GM12874 (cell line): Measurements from ENCODE around the gene ZBTB46.

Experiments
- CTCF ChIP-seq: IDR thresholded peaks from 2 replicates; pipeline ENCODE4 v1.5.1; 2011; ENCODE audit warnings: low read depth, mild to moderate bottlenecking, control low read depth, low read length, moderate library complexity; ENCODE audit not compliant: insufficient read depth

ZBTB46 gene

GRCh38 chr20:63765082-63765873 lies 65.8 kb downstream of the ZBTB46 start:
- no peak for TF ChIP-seq CTCF

GRCh38 chr20:63759377-63759901 lies 71.6 kb downstream of the ZBTB46 start:
- TF ChIP-seq CTCF: no peak

- no peak for TF ChIP-seq CTCF
Measured at GRCh38 chr20:63758152-63758551, 72.9 kb downstream of the ZBTB46 start.

GRCh38 chr20:63756648-63756991 lies 74.4 kb downstream of the ZBTB46 start:
- no peak for TF ChIP-seq CTCF

GRCh38 chr20:63755933-63756647 lies 75.0 kb downstream of the ZBTB46 start:
- TF ChIP-seq CTCF: no peak

- no peak for TF ChIP-seq CTCF
Measured at GRCh38 chr20:63754008-63754407, 77.1 kb downstream of the ZBTB46 start.

- no peak for TF ChIP-seq CTCF
Measured at GRCh38 chr20:63753381-63753780, 77.7 kb downstream of the ZBTB46 start.
